GM19395 (cell line): Measurements from ENCODE around the gene FSD1.
"Not testable (repeated sequence)": the region's sequence is repeated elsewhere in the genome, so short reads cannot be mapped to it uniquely, and the experiment has no call there.

Source experiments
- ATAC-seq: cut with Tn5 transposase; IDR thresholded peaks from one replicate; pipeline ENCODE4 v1.9.1; 2021; ENCODE audit warnings: mild to moderate bottlenecking, moderate library complexity; ENCODE audit not compliant: unreplicated experiment

FSD1 gene

GRCh38 chr19:4313847-4314490 lies 9.6 kb downstream of the FSD1 start:
- no peak for ATAC-seq

GRCh38 chr19:4316956-4317355 lies 12.6 kb downstream of the FSD1 start:
- ATAC-seq = no peak

- no peak for ATAC-seq
These were observed 14.1 kb downstream of the FSD1 start for GRCh38 chr19:4318460-4318859.

DNA sequence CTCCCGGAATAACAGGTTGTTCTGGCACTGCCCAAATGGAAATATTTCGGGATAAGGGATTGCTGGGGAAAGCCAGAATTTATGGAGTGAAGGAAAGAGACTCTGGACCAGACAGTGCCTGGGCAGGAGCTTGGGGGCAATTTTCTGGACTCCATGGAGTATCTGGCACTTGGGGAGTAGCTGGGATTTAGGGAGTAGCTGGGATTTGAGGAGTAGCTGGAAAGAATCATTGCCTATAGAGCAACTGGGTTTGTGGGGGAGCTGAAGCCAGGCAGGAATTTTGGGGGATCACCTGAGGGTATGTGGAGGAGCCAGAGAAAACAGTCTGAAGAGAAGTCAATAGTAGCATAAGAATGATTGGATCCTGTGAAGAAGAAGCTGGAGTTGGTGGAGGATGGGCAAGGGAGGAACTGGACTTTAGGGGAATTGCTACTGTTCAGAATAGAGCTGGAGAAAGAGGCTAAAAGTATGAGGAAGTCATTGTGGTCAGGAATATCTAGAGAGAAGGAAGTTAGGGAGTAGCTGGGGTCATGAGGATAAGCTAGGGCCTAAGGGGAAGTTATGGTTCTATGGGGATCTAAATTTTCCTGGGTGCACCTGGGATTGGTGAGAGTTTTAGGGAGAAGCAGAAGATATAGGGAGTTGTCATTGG lies 14.8 kb downstream of the FSD1 start:
- ATAC-seq = no peak

- no peak for ATAC-seq
These were observed 16.0 kb downstream of the FSD1 start for GRCh38 chr19:4320419-4320818.

DNA sequence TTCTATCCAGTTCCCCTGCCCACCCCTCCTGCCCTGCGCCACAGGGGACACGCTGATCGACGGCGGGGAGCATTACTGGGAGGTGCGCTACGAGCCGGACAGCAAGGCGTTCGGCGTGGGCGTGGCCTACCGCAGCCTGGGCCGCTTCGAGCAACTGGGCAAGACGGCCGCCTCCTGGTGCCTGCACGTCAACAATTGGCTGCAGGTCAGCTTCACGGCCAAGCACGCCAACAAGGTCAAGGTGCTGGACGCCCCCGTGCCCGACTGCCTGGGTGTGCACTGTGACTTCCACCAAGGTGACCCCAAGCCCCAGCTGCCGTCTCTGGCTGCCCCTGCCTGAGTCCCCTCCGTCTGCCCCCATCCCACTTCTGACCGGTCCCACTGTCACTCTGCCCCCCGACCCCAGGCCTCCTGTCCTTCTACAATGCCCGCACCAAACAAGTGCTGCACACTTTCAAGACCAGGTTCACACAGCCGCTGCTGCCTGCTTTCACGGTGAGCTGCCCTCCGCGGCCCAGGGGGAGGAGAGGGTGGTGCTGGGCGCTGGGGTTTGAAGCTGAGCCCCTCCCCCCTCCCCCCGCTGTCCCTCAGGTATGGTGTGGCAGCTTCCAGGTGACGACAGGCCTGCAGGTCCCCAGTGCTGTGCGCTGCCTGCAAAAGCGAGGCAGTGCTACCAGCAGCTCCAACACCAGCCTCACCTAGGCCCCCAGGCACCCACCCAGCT lies 18.7 kb downstream of the FSD1 start:
- no peak for ATAC-seq

DNA sequence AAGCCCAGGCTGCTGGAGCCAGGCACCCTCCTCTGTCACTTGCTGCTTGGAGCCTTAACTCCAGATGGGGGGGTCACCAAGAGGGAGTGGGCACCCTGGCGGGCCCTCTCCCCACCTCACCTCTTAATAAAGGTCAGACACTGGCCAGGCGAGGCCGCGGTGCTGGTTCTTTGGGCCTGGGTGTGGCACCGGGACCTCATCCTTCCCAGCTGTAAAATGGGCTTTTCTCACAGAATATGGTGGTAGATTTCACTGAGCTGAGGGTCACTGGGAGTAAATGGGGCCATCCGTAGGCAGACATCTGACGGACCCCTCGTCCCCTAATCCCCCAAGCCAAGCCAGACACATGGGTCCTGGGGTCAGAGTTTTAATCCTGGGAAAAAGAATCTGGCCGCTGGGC lies 19.3 kb downstream of the FSD1 start:
- no peak for ATAC-seq

DNA sequence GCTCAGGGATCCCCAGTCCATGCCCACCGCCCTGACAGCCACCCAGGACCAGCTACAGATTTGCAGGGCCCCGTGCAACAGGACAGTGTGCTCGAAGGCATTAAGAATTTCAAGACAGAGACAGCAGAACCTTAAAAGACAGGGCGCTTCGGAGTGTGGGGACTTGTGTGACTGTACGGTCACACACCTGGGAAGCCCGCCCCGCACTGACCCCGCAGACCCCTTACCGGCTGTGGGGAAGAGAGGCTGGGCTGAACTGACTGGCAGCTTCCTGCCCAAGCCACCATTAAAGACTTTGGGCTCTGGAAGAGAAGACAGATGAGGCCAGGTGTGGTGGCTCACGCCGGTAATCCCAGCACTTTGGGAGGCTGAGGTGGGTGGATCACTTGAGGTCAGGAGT lies 19.8 kb downstream of the FSD1 start:
- no peak for ATAC-seq

GRCh38 chr19:4326215-4326836 lies 21.9 kb downstream of the FSD1 start:
- ATAC-seq = no peak

DNA sequence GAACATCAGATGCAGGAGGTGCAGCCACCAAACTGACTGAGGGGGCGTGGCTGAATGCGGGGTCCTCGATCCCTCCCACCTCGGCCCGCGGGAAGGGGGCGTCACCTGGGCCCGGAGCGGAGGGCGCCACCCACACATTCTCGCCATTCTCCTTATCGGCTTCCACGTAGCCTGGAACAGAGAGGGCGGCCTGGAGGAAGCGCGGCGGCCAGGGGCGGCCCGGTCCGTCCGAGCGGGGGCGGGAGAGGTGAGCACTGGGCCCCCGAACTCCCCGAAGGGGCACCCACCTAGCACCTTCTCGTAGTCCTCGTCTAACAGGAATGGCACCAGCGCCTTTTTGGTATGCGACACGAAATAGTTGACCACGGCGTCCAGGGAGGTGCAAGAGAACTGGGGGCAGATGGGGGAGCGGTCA lies 22.4 kb downstream of the FSD1 start:
- ATAC-seq = no peak

DNA sequence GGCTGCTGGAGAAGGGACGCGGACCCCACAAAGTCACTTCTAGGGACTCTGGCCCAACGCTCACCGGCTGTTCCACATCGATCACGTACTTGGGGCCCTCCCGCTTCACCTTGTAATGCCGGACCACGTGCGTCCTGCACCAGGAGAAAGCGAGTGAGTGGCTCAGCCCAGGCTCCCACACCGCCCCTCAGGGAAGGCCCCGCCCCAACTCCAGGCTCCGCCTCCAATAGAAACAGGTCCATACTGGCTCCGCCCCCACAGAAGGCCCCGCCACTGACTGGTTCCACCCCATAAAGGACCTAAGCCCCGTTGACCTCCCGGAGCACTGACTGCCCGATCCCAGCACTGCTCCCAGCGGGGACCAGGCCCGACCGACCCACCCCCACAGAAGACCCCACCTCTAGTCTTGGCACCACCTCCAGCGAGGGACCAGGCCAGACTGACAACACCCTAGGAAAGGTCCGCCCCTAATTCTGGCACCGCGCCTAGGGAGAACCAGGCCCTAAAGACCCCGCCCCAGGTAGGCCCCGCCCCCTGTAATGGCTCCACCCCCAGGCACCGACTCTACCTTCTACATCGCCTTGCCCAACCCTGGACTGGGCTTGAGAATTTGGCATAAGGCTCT lies 23.0 kb downstream of the FSD1 start:
- no peak for ATAC-seq

GRCh38 chr19:4327877-4328242 lies 23.5 kb downstream of the FSD1 start:
- peak; percentile 18 for ATAC-seq

GRCh38 chr19:4328243-4328990 lies 24.0 kb downstream of the FSD1 start:
- ATAC-seq = peak; percentile 71

GRCh38 chr19:4328991-4329681 lies 24.7 kb downstream of the FSD1 start:
- not testable (repeated sequence) for ATAC-seq

DNA sequence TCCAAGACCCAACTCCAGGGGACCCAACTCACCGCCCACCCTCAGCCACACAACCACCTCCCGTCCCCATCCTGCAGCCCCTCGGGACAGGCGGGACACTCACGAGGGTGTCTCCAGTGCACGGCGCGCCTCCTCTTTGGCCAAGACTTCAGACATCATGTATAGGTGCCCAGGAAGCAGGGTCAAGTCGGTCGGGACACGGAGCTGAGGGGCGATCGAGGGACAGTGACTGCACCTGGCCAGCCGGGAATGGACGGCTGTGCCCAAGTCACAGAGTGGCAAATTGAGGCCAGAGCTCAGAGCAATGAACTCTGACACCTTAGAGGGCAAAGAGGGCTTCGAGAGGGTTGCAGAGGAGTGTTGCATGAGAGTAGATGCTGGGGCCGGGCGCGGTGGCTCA lies 25.5 kb downstream of the FSD1 start:
- no peak for ATAC-seq

DNA sequence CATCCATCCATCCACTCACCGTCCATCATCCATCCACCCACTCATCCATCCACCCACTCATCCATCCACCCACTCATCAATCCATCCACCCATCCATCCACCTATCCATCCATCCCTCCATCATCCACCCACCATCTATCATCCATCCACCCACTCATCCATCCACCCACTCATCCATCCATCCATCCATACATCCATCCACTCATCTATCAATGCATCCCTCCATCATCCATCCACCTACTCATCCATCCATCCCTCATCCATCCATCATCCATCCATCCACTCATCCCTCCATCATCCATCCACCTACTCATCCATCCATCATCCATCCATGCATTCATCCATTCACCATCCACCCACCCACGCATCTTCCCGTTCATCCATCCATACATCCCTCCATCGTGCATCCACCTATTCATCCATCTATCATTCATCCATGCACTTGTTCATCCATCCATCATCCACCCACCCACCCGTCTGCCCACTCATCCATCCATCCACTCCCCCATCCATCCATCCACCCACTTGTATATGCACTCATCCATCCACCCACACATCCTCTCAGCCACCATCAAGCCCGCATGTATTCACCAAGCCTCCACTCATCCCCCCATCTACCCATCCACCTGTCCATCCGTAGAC lies 30.7 kb downstream of the FSD1 start:
- no peak for ATAC-seq

DNA sequence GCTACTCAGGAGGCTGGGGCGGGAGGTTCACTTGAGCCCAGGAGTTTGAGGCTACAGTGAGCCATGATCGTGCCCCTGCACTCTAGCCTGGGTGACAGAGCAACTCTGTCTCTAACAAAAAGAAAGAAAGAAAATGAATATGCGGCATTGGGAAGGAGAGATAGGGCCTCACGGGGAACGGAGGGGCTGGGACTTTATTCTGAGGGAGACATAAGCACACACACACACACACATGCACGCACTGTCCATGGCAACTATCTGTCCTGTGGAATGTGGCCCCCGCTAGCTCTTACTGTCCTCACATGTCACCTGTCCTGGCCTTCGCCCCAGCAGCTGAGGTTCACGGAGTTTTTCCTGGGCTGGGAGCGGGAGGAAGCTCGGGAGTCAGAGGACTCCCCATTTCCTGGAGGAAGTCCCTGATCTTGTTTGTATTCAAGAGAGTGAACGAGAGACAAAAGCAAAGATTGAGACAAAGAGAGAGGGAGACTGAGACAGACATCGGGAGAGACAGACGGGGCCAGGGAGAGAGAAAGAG lies 33.6 kb downstream of the FSD1 start:
- no peak for ATAC-seq

DNA sequence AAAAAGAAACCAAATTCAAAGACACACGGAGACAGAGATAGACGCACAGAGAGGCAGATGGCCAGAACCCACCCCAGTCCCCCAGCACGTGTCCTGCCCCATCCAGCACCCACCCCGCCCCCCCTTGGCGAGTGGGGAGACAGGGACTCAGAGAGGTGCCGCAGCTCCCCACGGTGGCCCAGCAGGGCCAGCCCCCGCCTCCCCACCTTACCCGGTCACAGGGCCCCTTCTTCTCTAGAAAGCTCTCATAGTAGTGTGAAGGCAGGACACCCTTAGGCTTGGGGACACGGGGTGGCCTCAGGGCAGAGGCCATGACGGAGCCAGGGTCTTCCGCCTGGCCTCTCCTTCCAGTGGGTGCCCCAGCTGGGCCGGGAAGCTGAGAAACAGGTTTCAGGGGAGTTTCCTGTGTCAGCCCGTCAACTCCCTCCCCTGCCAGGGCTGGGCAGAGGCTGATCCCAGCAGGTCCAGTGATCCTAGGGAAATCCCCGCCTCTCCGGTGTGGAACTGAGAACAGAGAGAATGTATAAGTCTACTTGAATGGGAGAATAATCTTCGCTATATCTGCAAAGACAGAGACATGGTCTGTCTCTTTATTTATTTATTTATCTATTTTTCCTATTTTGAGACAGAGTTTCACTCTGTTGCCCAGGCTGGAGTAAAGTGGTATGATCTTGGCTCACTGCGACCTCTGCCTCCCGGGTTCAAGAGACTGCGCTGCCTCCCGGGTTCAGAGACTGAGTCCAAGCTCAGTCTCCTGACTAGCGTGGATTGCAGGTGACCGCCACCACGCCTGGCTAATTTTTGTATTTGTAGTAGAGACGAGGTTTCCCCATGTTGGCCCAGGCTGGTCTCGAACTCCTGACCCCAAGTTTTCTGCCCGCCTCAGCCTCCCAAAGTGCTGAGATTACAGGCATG lies 34.3 kb downstream of the FSD1 start, which contains the start of gene STAP2:
STAP2 (minus strand) TSS at position 387 of the 915 bp plus-strand sequence; CDS start at position 313, 74 bp downstream.
- ATAC-seq = no peak
